ENCODE data around the gene BCKDK. TPM values are rescaled to one million over a fixed set of nuclear protein-coding genes. Genes with fewer than 3 reads are reported as not detected.
"Not testable (repeated sequence)": the region's sequence is repeated elsewhere in the genome, so short reads cannot be mapped to it uniquely, and the experiment has no call there.

BCKDK gene
- total RNA-seq, 4 donors from 2014 or later, result 34.1 to 73.7 (median 51.4) TPM

DNA sequence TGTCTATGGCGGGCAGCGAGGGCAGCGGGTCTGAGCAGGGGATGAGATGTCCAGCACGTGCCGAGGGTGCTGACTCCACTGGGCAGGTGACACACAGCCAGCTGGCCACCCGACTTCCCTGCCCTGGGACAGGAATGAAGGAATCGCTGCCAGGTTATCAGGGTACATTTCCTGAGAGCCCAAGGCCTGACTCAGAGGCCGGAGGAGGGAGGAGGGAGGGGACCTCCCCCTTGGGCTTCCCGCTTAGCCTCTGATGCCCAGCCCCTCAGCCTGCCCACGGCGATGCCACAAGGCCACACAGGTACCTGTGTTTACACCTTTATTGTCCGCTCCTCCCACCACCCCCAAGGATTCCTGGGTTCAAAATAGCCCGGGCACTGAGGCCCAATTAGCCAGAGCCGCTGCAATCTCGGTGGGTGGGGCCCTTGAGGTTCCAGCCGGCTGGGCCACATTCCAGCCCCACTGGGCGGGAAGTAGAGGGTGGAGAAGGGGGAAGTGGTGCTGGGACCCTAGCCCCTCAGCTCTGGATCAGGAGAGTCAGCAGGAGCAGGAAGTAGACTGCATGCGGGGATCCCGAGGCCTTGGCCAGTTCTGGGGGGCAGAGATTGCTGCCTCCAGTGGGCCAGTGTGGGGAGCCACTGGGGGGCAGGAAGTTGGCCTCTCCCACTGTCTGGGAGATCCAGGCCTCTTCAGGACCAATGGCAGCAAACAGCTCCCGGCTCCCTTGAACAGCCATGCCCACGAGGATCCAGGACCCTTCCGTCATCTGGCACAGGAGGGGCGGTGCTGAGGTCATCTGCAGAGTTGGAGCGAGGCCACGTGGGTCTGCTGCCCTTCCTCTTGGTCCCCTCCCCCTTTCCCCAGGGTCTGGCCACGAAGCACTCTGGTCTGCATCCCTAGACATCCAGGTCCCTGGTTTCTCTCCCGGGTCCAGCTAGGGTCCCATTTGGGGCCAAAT lies 30.7 kb downstream of the BCKDK start:
- Histone ChIP-seq H3K9me3 (no peaks in the 10 kb centered on the region), H3K36me3 (no peaks in the 10 kb centered on the region), H3K27me3 (peaks cover 0 to 25% (median 1%) of the 10 kb centered on the region in 4 donors), H3K4me3 (peak overlapping the region in 3 of 4 donors; percentile 2 to 17 (median 14)), H3K27ac (replicated peaks in 1 of 4) (peak overlapping the region; percentile 7 to 42 (median 31)), H3K4me1 (peaks cover 29 to 36% (median 30%) of the 10 kb centered on the region in 4 donors)
- intact Hi-C loops (cut with DNase I), result no loop called here
- TF ChIP-seq POLR2AphosphoS5 (IDR thresholded peaks at IDR 0.05) (peak; percentile 25 to 46), EP300 (IDR thresholded peaks at IDR 0.05) (no peak), CTCF (IDR thresholded peaks at IDR 0.05) (no peak)
- DNase-seq (ENCODE audit: extremely low spot score), result no peak
- 54% methylated on average over 21 of the region's 27 CpGs for WGBS

DNA sequence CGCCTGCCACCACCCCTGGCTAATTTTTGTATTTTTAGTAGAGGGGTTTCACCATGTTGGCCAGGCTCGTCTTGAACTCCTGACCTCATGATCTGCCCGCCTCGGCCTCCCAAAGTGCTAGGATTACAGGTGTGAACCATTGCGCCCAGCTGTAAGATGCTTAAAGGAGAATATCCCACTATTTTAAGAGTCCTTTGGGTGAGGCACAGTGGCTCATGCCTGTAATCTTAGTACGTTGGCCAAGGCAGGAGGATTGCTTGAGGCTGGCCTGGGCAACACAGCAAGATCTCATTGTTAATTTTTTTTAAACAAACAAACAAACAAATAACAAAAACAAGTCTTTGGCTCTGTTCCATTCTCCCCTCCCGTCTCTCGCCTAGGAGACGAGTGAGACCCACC lies 32.9 kb downstream of the BCKDK start:
- Histone ChIP-seq H3K27ac (replicated peaks in 1 of 4) (peak overlapping the region; percentile 79 to 85 (median 81)), H3K4me1 (peaks cover 18 to 27% (median 23%) of the 10 kb centered on the region in 4 donors)
- not testable (repeated sequence) for H3K9me3 ChIP-seq; H3K4me3 ChIP-seq; H3K36me3 ChIP-seq; DNase-seq (ENCODE audit: extremely low spot score); H3K27me3 ChIP-seq
- intact Hi-C loops (cut with DNase I), result loop anchor here (5.0 kb wide), 2 partner anchors 34 to 154 kb away; partner anchors contain the start of genes BCKDK and HSD3B7
- 92% methylated on average over 9 of the region's 9 CpGs for WGBS

- Histone ChIP-seq H3K27ac (replicated peaks in 1 of 4) (peak overlapping the region; percentile 79 to 85 (median 81)), H3K9me3 (no peaks in the 10 kb centered on the region), H3K4me1 (peaks cover 18 to 27% (median 23%) of the 10 kb centered on the region in 4 donors), H3K36me3 (no peaks in the 10 kb centered on the region), H3K4me3 (peak overlapping the region; percentile 44 to 63 (median 58)), H3K27me3 (peaks cover 0 to 2% (median 0%) of the 10 kb centered on the region in 4 donors)
- no peak for DNase-seq (ENCODE audit: extremely low spot score)
- TF ChIP-seq CTCF (IDR thresholded peaks at IDR 0.05) (no peak), POLR2A (IDR thresholded peaks at IDR 0.05; ENCODE audit: low read depth) (no peak), EP300 (IDR thresholded peaks at IDR 0.05) (no peak), POLR2AphosphoS5 (IDR thresholded peaks at IDR 0.05) (no peak)
- 32% methylated on average over 10 of the region's 10 CpGs for WGBS
- intact Hi-C loops (cut with DNase I), result loop anchor here (5.0 kb wide), 2 partner anchors 34 to 154 kb away; partner anchors contain the start of genes BCKDK and HSD3B7
These were observed 33.4 kb downstream of the BCKDK start for GRCh38 chr16:31141489-31142108.

DNA sequence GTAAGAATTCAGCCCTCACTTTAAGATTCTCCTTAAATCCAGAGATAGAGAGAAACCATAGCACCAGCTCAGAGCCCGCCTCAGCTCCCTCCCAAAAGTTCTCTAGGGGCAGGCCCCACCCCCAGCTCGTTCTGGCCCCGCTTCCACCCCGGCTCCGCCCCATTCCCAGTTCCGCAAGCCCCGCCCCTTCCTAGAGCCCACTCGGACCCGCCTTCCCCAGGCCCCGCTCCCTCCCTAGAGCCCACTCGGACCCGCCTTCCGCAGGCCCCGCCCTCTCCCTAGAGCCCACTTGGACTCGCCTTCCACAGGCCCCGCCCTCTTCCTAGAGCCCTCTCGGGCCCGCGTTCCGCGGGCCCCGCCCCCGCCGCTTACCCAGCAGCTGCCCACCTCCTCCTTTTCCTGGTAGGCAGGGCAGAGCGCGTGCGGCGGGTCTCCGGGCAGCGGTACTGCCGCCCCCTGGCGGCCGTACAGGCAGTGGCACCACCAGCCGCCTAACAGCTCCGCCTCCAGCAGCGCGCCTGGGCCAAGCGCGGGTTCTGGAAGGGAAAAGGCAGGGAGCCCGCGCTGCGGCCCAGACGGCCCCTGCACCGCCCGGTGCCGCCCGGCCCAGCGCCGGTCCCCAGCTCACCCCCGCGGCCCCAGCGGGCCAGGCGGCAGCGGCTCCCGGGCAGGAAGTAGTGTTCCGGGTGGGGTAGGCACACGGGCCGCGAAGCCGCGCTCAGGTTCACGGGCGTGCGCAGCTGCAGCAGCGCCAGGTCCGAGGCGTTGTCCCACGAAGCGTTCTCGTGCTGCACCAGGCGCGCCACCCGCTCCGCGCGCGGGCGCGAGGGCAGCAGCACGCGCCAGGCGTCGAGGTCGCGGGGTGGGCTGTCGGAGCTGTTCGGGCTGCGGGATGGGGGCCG lies 34.2 kb downstream of the BCKDK start:
- peak in 2 of 3 experiments; percentile 99 to 100 for TF ChIP-seq CTCF (IDR thresholded peaks at IDR 0.05)
- peak; percentile 64 to 87 for TF ChIP-seq POLR2AphosphoS5 (IDR thresholded peaks at IDR 0.05)
- TF ChIP-seq EP300 (IDR thresholded peaks at IDR 0.05), result no peak
- whole genome bisulfite sequencing, result 1% methylated on average over 24 of the region's 89 CpGs
- Histone ChIP-seq H3K27me3 (peaks cover 0 to 5% (median 0%) of the 10 kb centered on the region in 4 donors), H3K4me1 (peaks cover 18 to 27% (median 23%) of the 10 kb centered on the region in 4 donors), H3K9me3 (no peaks in the 10 kb centered on the region), H3K27ac (replicated peaks in 1 of 4) (peak overlapping the region; percentile 79 to 86 (median 82)), H3K4me3 (peak overlapping the region; percentile 56 to 72 (median 62)), H3K36me3 (no peaks in the 10 kb centered on the region)
- intact Hi-C loops (cut with DNase I), result loop anchor here (5.0 kb wide), 2 partner anchors 35 to 155 kb away; partner anchors contain the start of genes BCKDK and HSD3B7
- DNase-seq (ENCODE audit: extremely low spot score), result peak; percentile 100

Measured in esophagus muscularis mucosa (tissue), 4 donors.